GM10248 (cell line): Measurements from ENCODE around the gene SVIL.

ENCODE experiments used
- CTCF ChIA-PET: fragments of 300-600 bp; sonication (Branson Sonifier 250); formaldehyde crosslinking; extraction: SDS; loops from one replicate; lab custom pipeline; 2021; ENCODE audit warnings: antibody characterized with exemption; lab: Yijun Ruan, JAX
- POLR2A ChIA-PET: fragments of 350-650 bp; sonication (Branson Sonifier 250); formaldehyde crosslinking; extraction: SDS; loops from one replicate; lab custom pipeline; 2020; ENCODE audit warnings: antibody characterized with exemption; lab: Yijun Ruan, JAX
- DNase-seq: peaks from one replicate; pipeline ENCODE4 v3.0.0; 2012; ENCODE audit errors: extremely low spot score
- TF ChIP-seq, protein P1 (sequence below): IDR thresholded peaks from 2 replicates; pipeline ENCODE4 v1.5.1; 2012; ENCODE audit warnings: mild to moderate bottlenecking, low read depth; ENCODE audit errors: extremely low read depth, missing control alignments, control extremely low read depth

The SVIL gene

GRCh38 chr10:29623797-29624196 lies 11.0 kb downstream of the SVIL start:
- TF ChIP-seq, protein P1, sequence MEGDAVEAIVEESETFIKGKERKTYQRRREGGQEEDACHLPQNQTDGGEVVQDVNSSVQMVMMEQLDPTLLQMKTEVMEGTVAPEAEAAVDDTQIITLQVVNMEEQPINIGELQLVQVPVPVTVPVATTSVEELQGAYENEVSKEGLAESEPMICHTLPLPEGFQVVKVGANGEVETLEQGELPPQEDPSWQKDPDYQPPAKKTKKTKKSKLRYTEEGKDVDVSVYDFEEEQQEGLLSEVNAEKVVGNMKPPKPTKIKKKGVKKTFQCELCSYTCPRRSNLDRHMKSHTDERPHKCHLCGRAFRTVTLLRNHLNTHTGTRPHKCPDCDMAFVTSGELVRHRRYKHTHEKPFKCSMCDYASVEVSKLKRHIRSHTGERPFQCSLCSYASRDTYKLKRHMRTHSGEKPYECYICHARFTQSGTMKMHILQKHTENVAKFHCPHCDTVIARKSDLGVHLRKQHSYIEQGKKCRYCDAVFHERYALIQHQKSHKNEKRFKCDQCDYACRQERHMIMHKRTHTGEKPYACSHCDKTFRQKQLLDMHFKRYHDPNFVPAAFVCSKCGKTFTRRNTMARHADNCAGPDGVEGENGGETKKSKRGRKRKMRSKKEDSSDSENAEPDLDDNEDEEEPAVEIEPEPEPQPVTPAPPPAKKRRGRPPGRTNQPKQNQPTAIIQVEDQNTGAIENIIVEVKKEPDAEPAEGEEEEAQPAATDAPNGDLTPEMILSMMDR = no peak
- ChIA-PET POLR2A (no interaction called here), CTCF (interaction anchor here (1.1 to 1.4 kb wide), 2 partner anchors 14 to 32 kb away, joined by 4 read pairs; no protein-coding TSS in a partner anchor)
- DNase-seq = no peak

DNA sequence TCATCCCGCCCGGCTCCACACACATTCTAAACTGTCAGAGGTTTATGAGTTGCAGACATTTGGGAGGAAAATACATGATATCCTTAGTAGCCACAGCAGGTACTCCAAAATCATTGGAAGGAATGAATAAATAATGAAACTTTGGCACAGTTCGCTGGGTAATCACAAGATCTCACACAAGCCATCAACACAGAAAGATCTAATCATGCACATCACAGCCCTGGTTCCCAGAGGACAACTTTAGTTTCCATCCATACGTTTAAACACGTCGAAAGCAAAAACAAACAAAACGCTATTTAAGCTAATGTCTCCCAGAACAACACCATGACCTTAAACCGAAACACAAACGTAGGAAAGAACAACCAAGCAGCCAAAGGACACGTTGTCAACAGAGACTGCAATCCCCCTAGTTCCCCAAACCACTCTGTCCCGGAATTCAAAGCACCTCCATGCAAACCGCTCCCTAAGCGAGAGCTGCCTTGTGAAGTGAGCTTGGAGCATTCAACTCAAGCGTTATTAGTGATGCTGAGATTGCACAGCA lies 12.3 kb downstream of the SVIL start:
- ChIA-PET POLR2A (no interaction called here), CTCF (no interaction called here)
- TF ChIP-seq, protein P1 = no peak
- no peak for DNase-seq

- DNase-seq = no peak
- TF ChIP-seq, protein P1 = no peak
- POLR2A ChIA-PET = no interaction called here
- CTCF ChIA-PET = no interaction called here
Observed at GRCh38 chr10:29621161-29621560, 13.6 kb downstream of the SVIL start.

DNA sequence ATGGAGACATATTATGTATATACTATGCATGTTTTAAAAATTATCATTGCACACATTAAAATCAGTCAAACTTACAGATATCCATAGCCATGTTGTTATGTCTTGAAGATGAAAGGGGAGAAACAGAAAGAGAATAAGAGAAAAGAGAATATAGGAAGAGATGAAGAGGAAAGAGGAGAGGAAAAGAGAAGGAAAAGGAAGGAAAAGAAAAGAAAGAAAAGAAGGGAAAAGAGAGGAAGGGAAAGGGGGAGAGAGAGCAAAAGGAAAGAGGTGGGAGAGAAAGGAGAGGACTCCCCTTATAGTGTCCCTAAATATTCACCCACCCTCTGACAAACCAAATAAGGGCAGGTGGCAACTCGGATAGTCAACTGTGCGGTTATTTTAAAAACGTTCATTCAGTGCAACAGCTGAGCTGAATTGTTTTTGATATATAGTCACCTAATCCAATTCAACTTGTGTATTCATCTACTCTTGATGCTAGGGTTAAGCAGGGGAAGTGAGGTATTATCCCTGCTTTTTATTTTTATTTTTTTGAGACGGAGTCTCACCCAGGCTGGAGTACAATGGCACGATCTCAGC lies 14.6 kb downstream of the SVIL start:
- CTCF ChIA-PET = interaction anchor here (1.8 to 3.4 kb wide), 2 partner anchors 12 to 29 kb away, joined by 9 to 13 read pairs; no protein-coding TSS in a partner anchor
- no peak for DNase-seq
- POLR2A ChIA-PET = no interaction called here
- TF ChIP-seq, protein P1 = no peak

GRCh38 chr10:29619241-29619669 lies 15.5 kb downstream of the SVIL start:
- no peak for DNase-seq
- CTCF ChIA-PET = interaction anchor here (1.8 to 3.4 kb wide), 2 partner anchors 11 to 28 kb away, joined by 9 to 13 read pairs; no protein-coding TSS in a partner anchor
- POLR2A ChIA-PET = interaction anchor here (0.7 kb wide), 1 partner anchor 222 kb away, joined by 6 read pairs; no protein-coding TSS in a partner anchor
- TF ChIP-seq, protein P1 = no peak

DNA sequence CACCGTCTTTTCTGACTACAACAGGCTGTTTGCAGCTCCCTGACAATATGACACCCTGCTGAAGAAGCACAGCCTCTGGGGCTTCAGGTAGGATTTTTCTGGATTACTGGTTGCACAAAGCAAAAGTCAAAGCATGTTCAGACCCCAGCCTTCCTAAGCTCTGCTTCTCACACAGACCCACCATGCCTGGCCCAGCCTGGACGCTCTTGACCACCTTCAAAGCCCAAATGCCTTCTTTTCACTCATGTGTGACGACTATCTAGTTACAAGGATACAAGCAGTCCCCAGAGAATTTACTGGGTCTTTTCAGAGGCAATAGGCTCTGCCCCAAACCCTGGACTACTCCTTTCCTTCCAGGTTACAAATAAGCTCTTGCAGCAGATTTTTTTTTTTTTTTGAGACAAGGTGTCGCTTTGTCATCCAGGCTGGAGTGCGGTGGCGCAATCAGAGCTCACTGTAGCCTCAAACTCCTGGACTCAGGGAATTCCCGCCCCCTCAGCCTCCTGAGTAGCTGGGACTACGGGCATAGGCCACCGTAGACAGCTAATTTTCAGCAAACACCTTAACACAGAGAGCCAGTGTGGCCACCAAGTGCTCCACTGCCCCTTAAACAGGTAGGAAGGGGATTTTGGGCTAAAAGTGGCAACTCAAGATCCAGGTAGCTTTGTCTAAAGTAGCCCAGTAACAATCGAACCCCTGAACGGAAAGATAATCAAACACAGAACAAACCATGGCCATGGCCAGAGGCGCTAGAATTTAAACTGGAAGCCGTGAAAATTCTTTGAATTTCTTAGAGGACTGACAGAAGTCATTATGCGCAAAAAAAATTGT lies 16.2 kb downstream of the SVIL start:
- POLR2A ChIA-PET = interaction anchor here (0.6 to 0.7 kb wide), 2 partner anchors 223 to 335 kb away, joined by 3 to 6 read pairs; no protein-coding TSS in a partner anchor
- no peak for DNase-seq
- CTCF ChIA-PET = interaction anchor here (1.8 to 3.4 kb wide), 2 partner anchors 10 to 28 kb away, joined by 9 to 13 read pairs; no protein-coding TSS in a partner anchor
- TF ChIP-seq, protein P1 = no peak
